Mucosa of descending colon (tissue), 3 donors: ENCODE measurements around the gene SPATC1L. TPM values are rescaled to one million over a fixed set of nuclear protein-coding genes. Genes with fewer than 3 reads are reported as not detected.
A peak's percentile ranks its signal among the peaks of the same experiment; 100 is the strongest.

Experiments used
- ATAC-seq: fragments of 200-7000 bp; cut with Tn5 transposase; one replicate; pipeline ENCODE4 v1.9.1; 2020; ENCODE audit warnings: mild to moderate bottlenecking, moderate library complexity
- DNase-seq, 3 donors: peaks; one replicate each; pipeline ENCODE4 v3.0.0-alpha.2; 2020
- H3K36me3 ChIP-seq: fragments of 200-600 bp; one replicate; pipeline ENCODE4 v1.8.0; 2021; ENCODE audit warnings: low read depth, mild to moderate bottlenecking
- H3K4me1 ChIP-seq: fragments of 200-600 bp; one replicate; pipeline ENCODE4 v1.8.0; 2021; ENCODE audit warnings: low read depth, mild to moderate bottlenecking
- H3K4me3 ChIP-seq: fragments of 200-600 bp; one replicate; pipeline ENCODE4 v1.8.0; 2021; ENCODE audit warnings: mild to moderate bottlenecking
- H3K9me3 ChIP-seq: fragments of 200-600 bp; one replicate; pipeline ENCODE4 v1.8.0; 2021; ENCODE audit warnings: mild to moderate bottlenecking
- intact Hi-C, 2 donors: fragments of 100-400 bp; cut with DNase I in 1 of 2; cut with micrococcal nuclease in 1 of 2; formaldehyde crosslinking; loops; one replicate each; pipeline versions ENCODE4 v1.11.0 to v1.11.1; 2022; cut with DNase I, micrococcal nuclease
- total RNA-seq, 3 donors: library from RNA; stranded (reverse); fragmentation: NEBNext Ultra II Directional in 2 of 3; extraction: Animal tissue kit (Norgen Biotek cat#: 25700) in 2 of 3; gene quantifications; one replicate each; pipeline versions ENCODE4 v1.2.1 to v1.2.4, GENCODE V29; 2021 to 2023
- TF ChIP-seq, protein P1 (sequence below): fragments of 200-600 bp; IDR thresholded peaks from one replicate; pipeline ENCODE4 v1.8.0; 2022; ENCODE audit warnings: antibody characterized with exemption, mild to moderate bottlenecking
- donor health status: DM: no; HTN: no; CAD: no; lungs with moderate emphysema.
- donor health status: DM: no; HTN: no; CAD: no.
- donor health status: DM: no; HTN: yes; CAD: no.

Gene SPATC1L
- total RNA-seq, 3 donors from 2014 or later = 4.6 to 10.9 (median 4.6) TPM

DNA sequence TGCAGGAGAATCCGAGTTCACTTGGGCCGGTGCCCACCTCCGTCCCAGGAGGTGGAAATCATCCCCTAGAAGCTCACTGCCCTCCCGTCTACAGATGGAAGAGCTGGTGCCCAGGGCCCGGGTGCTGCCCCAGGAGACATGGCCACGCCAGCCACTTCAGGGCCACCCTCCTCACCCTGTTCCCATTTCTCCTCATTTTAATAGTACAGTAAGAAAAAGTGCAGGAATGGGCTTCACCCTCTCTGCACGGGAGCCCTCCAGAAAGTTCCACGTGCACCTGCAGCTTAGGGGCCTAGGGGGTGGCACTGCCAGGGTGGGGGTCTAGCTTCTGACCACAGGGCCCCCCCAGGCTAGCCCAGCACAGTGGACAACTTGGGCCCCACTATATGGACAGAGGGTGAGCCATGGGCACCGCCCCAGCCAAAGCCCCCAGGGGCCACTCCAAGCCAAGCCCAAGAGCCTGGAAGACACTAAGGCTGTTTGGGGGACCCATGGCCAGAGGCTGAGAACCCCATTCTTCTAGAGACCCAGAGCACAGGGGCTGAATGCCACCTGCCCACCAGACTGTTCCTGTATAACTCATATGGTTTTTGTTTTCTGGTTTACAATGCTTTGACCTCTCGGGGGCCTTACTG lies 25.5 kb downstream of the SPATC1L start:
- H3K36me3 ChIP-seq = no peaks in the 10 kb centered on the region
- intact Hi-C loops = no loop called here
- H3K4me3 ChIP-seq = no peak overlapping the region
- no peaks in the 10 kb centered on the region for H3K4me1 ChIP-seq
- no peaks in the 10 kb centered on the region for H3K9me3 ChIP-seq
- ATAC-seq (no peak), DNase-seq (peak in 1 of 3 donors; percentile 24)
- TF ChIP-seq, protein P1, sequence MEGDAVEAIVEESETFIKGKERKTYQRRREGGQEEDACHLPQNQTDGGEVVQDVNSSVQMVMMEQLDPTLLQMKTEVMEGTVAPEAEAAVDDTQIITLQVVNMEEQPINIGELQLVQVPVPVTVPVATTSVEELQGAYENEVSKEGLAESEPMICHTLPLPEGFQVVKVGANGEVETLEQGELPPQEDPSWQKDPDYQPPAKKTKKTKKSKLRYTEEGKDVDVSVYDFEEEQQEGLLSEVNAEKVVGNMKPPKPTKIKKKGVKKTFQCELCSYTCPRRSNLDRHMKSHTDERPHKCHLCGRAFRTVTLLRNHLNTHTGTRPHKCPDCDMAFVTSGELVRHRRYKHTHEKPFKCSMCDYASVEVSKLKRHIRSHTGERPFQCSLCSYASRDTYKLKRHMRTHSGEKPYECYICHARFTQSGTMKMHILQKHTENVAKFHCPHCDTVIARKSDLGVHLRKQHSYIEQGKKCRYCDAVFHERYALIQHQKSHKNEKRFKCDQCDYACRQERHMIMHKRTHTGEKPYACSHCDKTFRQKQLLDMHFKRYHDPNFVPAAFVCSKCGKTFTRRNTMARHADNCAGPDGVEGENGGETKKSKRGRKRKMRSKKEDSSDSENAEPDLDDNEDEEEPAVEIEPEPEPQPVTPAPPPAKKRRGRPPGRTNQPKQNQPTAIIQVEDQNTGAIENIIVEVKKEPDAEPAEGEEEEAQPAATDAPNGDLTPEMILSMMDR = no peak

DNA sequence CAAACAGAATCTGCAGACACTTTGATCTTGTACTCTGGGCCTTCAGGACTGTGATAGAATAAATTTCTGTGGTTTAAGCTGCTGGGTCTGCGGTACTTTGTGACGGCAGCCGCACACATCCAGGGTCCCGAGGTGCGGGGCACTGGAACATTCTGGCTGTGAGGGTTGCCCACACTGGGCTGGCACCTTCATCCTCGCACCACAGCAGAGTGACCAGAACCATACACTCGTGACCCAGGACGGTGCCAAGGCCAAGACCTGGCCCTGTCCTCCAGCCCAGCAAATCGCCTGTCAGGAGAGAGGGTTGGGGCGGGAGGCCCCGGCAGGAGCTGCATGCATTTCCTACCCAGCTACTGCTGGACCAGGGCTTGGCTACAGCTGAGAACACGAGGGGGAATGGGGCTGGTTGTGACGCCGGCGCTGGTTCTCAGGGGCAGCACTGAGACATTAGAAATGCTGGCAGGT lies 26.2 kb downstream of the SPATC1L start:
- TF ChIP-seq, protein P1 = no peak
- H3K4me3 ChIP-seq = no peak overlapping the region
- H3K9me3 ChIP-seq = no peaks in the 10 kb centered on the region
- DNase-seq (peak in 1 of 3 donors; percentile 17), ATAC-seq (no peak)
- no peaks in the 10 kb centered on the region for H3K36me3 ChIP-seq
- H3K4me1 ChIP-seq = peaks cover 7% of the 10 kb centered on the region
- intact Hi-C loops = no loop called here

DNA sequence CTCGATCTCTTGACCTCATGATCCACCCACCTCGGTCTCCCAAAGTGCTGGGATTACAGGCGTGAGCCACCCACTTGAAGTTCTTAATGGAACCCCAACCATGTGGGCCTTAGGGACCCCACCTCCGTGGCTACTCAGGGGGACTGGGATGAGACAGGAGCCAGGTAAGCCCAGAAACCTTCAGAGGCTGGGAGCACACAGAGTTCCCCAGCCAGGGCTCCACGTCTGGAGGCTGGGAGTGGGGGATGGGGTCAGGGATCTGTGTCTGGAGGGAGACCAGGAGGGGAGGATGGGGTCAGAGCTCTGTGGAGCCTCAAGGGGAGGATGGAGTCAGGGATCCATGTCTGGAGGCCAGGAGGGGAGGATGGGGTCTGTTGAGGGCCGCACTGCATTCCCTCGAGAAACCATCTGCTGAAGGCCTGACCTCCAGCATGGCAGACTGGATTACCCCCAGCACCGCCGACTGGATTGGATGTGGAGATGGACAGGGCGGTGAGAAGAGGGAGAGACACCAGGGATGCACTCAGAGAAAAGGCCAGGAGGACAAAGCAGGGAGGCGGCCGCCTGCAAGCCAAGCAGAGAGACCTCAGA lies 26.8 kb downstream of the SPATC1L start:
- H3K4me1 ChIP-seq = peaks cover 10% of the 10 kb centered on the region

DNA sequence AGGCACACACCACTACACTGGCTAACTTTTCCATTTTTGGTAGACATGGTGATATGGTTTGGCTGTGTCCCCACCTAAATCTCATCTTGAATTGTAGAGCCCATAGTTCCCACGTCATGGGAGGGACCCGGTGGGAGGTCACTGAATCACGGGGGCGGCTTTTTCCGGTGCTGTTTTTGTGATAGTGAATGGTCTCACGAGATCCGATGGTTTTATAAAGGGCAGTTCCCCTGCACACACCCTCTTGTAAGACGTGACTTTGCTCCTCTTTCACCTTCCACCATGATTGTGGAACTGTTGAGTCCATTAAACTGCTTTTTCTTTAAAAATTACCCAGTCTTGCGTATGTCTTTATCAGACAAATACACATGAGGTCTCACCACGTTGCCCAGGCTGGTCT lies 27.6 kb downstream of the SPATC1L start:
- TF ChIP-seq, protein P1 = no peak
- H3K4me1 ChIP-seq = peaks cover 10% of the 10 kb centered on the region
- H3K4me3 ChIP-seq = no peak overlapping the region
- ATAC-seq (no peak), DNase-seq (no peak)
- H3K36me3 ChIP-seq = no peaks in the 10 kb centered on the region
- intact Hi-C loops = no loop called here
- no peaks in the 10 kb centered on the region for H3K9me3 ChIP-seq

More for the DNA sequence above, 26.8 kb downstream of the SPATC1L start:
- ATAC-seq (no peak), DNase-seq (no peak)
- TF ChIP-seq, protein P1 = no peak
- no peaks in the 10 kb centered on the region for H3K36me3 ChIP-seq
- intact Hi-C loops = no loop called here
- no peaks in the 10 kb centered on the region for H3K9me3 ChIP-seq
- H3K4me3 ChIP-seq = no peak overlapping the region

DNA sequence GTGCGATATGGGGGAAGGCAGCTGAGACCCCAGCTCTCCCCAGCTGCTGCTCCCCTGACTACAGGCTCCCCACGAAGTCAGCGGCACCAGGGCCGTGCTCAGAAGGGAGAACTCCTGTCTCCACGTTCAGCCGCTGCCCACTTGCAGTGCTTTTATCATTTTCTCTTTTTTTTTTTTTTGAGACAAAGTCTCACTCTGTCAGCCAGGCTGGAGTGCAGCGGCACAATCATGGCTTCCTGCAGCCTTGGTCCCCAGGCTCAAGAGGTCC lies 27.9 kb downstream of the SPATC1L start:
- DNase-seq (peak in 1 of 3 donors; percentile 35), ATAC-seq (no peak)
- Histone ChIP-seq H3K4me3 (no peak overlapping the region), H3K4me1 (peaks cover 10% of the 10 kb centered on the region), H3K9me3 (no peaks in the 10 kb centered on the region), H3K36me3 (no peaks in the 10 kb centered on the region)
- TF ChIP-seq, protein P1 = no peak
- intact Hi-C loops = no loop called here
